Measurements from ENCODE around the gene ZKSCAN4. TPM values are rescaled to one million over a fixed set of nuclear protein-coding genes. Genes with fewer than 3 reads are reported as not detected.

ZKSCAN4 gene
- polyA plus RNA-seq, 4 donors = 11.2 to 12.9 (median 12.1) TPM

- DNase-seq (ENCODE audit: low read depth in 4 of 4, low spot score in 3 of 4) = no peak
These were observed 40.1 kb downstream of the ZKSCAN4 start for GRCh38 chr6:28211840-28212509.

- DNase-seq (ENCODE audit: low read depth in 4 of 4, low spot score in 3 of 4) = no peak
These were observed 42.1 kb downstream of the ZKSCAN4 start for GRCh38 chr6:28209753-28210535.

- DNase-seq (ENCODE audit: low read depth in 4 of 4, low spot score in 3 of 4) = no peak
These were observed 43.9 kb downstream of the ZKSCAN4 start for GRCh38 chr6:28208111-28208659.

DNA sequence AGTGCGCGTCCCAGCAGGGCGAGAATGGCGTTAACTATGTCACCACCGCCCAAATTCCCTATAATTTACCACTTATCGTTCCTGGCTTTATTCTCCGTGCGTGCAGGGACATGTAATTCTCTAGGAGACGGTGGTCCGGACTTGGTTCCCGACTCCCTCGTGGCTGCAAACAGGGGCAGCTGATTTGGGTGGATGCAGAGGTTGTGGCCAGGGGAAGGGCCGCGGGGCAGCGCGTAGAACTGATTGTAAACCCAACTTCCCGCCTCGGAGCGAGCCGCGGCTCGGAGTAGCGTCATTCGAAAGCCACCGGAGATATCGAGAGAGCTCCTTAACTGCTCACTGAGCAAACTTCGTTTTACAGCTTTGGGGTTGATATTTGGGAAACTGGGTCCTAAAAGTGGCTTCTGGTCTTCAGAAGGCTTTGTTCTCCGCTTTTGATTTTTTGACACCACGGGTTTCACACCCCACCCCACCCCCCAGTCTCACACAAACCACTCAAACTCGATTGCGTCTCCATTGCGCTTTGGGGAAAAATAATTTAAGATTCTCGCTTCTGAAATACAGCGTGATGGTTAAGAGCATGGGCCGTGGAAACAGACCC is 44.5 kb downstream of the ZKSCAN4 start:
- no peak for DNase-seq (ENCODE audit: low read depth in 4 of 4, low spot score in 3 of 4)

DNA sequence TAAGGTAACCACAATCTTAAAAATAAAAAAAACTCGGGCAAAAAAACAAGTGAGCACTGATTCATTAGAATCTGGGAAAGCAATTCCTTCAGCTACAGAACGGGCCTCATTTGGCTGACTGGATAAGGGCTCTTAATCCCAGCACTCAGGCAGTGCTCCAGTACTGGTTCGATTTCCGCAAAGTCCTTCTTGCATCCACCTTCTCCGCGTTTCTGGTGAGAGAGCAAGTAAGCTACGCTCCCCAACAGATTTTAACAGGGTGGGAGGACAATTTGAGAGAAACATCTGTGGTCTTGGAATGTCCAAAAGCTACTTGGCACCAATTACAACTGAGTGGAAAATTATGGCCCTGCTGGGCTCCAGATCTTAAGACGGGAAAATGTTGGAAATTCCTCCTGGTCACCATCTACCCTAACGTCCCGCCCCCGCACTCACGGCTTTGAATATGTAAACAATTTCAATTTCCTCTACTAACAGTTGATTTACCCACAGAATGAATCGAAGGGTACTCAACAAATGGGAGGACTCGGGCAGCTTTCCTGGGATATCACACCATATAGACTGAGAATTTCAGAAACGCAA is 45.0 kb downstream of the ZKSCAN4 start:
- DNase-seq (ENCODE audit: low read depth in 4 of 4, low spot score in 3 of 4) = no peak

DNA sequence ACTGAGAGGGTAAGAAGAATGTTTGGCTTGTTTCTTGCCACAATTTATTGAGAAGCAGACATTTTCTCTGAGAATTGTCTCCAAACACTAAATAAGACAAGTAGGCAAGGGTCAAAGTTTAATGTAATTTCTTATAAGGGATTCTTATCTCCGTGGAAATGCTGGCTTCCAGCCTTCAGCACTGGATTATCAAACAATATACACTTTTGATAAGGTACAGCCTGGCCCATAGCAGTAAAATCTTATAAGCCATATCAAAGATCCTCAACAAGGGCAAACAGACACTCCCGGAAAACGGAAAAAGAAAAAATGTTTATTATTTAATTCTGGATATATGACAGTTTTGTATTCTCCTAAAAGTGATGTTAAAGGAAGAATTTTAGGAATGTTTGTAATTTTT is 45.5 kb downstream of the ZKSCAN4 start:
- DNase-seq (ENCODE audit: low read depth in 4 of 4, low spot score in 3 of 4) = no peak

DNA sequence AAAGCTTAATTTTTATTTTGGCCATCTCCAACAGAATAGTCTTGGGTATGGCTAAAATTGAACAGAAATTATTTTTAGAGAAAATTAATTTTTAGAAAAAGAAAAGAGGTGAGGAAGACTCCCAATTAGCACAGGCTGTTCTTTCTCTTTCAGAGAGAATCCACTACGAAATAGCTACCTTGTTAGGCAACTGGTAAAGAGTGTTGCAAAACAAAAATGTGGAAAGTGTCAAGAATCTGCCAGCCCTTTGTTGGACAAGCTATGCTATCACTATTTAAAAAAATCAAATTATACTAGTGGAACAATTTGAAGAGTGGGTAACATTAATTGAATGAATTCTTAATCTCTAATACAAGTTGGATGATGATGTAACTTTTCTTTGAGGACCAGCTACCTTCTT is 46.2 kb downstream of the ZKSCAN4 start:
- DNase-seq (ENCODE audit: low read depth in 4 of 4, low spot score in 3 of 4) = no peak

GRCh38 chr6:28203201-28203600 is 48.9 kb downstream of the ZKSCAN4 start:
- no peak for DNase-seq (ENCODE audit: low read depth in 4 of 4, low spot score in 3 of 4)

DNA sequence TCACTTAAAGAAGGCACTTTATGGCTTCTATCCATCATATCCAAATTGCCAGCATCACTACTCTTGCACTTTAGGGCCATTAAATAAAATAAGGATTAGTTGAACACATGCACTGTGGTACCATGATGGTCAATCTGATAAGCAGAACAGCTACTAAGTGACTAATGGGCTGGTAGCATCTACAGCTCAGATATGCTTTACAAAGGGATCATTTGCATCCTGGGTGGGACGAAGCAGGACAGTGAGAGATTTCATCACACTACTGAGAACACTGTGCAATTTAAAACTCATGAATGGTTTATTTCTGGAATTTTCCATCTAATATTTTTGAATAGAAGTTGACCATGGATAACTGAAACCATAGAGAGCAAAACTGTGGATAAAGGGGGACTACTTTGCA is 52.0 kb downstream of the ZKSCAN4 start:
- no peak for DNase-seq (ENCODE audit: low read depth in 4 of 4, low spot score in 3 of 4)

Other genes with a start within 250 kb of the ZKSCAN4 start
- 1 to 10 TPM; 3.9 to 4.7 (median 4.4) TPM for gene ZNF165, start 171.7 kb downstream of the ZKSCAN4 start, polyA plus RNA-seq (ENCODE audit: insufficient read length in 4 of 4)
- gene ZSCAN16, start 127.7 kb downstream of the ZKSCAN4 start, polyA plus RNA-seq (ENCODE audit: insufficient read length in 4 of 4) = 10 to 100 TPM in 3 of 4 donors, 1 to 10 TPM in 1; 9.0 to 13.5 (median 12.6) TPM
- gene ZKSCAN8, start 110.4 kb downstream of the ZKSCAN4 start, polyA plus RNA-seq (ENCODE audit: insufficient read length in 4 of 4) = 10 to 100 TPM; 36.4 to 46.0 (median 42.0) TPM
- 10 to 100 TPM; 24.6 to 31.6 (median 30.5) TPM for gene ZSCAN9, start 27.0 kb downstream of the ZKSCAN4 start, polyA plus RNA-seq (ENCODE audit: insufficient read length in 4 of 4)
- gene NKAPL, start 7.0 kb upstream of the ZKSCAN4 start, polyA plus RNA-seq (ENCODE audit: insufficient read length in 4 of 4) = 1 to 10 TPM; 2.1 to 2.5 (median 2.3) TPM
- 10 to 100 TPM; 31.4 to 41.5 (median 36.9) TPM for gene ZSCAN26, start 14.9 kb upstream of the ZKSCAN4 start, polyA plus RNA-seq (ENCODE audit: insufficient read length in 4 of 4)
- gene PGBD1, start 29.3 kb upstream of the ZKSCAN4 start, polyA plus RNA-seq (ENCODE audit: insufficient read length in 4 of 4) = 10 to 100 TPM in 2 of 4 donors, 1 to 10 TPM in 2; 9.4 to 11.8 (median 9.9) TPM
- 10 to 100 TPM in 2 of 4 donors, 1 to 10 TPM in 2; 8.4 to 11.2 (median 9.5) TPM for gene ZSCAN31, start 83.9 kb upstream of the ZKSCAN4 start, polyA plus RNA-seq (ENCODE audit: insufficient read length in 4 of 4)
- gene ZKSCAN3, start 97.7 kb upstream of the ZKSCAN4 start, polyA plus RNA-seq (ENCODE audit: insufficient read length in 4 of 4) = 10 to 100 TPM in 2 of 4 donors, 1 to 10 TPM in 2; 8.1 to 11.7 (median 10.2) TPM
- gene ZSCAN12, start 147.5 kb upstream of the ZKSCAN4 start, polyA plus RNA-seq (ENCODE audit: insufficient read length in 4 of 4) = 10 to 100 TPM; 14.5 to 16.7 (median 15.0) TPM
- 10 to 100 TPM; 12.2 to 16.4 (median 13.9) TPM for gene ZSCAN23, start 191.2 kb upstream of the ZKSCAN4 start, polyA plus RNA-seq (ENCODE audit: insufficient read length in 4 of 4)